ENCODE measurements around the gene INPP5E.

INPP5E gene

GRCh38 chr9:136387217-136387616, 52.4 kb downstream of the INPP5E start:
- DNase-seq (ENCODE audit: low read depth in 2 of 2, low spot score in 1 of 2), result no peak

GRCh38 chr9:136386018-136386417, 53.6 kb downstream of the INPP5E start:
- no peak for DNase-seq (ENCODE audit: low read depth in 2 of 2, low spot score in 1 of 2)

- DNase-seq (ENCODE audit: low read depth in 2 of 2, low spot score in 1 of 2), result no peak
Measured at GRCh38 chr9:136385015-136385414, 54.6 kb downstream of the INPP5E start.

DNA sequence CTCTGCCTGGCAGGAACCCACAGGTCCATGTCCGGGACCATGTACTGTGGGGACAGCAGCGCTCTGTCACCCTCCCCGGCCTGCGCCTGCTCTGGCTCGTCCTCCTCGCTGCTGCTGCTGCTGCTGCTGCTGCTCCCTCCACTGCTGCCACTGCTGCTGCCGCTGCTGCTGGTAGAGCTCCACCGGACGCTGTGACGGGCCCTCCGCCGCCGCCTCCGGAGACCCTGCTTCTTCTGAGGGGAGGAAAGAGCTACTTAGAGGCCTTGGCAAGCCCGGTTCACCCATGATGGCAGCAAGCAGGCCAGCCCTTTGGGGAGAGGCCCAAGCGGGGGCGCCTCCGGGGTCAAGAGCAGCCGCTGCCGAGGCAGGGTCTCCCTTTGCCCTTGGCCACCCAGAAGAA, 56.2 kb downstream of the INPP5E start:
- no peak for DNase-seq (ENCODE audit: low read depth in 2 of 2, low spot score in 1 of 2)

DNA sequence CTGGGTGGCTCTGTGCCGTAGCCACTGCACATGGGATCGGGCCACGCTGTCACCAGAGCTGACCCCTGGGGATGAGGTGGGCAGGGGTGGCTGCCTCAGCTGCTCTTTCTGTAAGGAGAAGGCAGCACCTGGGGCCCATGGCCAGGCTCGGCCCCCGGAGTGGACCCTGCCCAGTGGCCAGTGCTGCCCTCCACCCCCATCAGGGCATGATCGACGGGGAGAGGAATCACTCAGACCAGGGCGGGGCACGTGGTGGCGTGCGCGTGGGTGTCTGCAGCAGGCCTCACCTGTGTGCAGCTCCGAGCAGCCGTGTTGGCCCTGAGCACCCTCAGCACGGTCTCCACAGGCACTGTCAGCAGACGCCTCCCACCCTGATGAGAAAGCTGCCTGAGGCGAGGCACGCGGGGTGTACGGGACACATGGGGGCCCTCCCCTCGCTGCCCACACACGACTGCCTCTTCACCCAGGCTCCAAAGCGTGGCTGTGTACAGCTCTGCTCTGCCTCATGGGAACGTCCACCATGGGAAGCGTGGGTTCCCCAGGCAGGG, 57.6 kb downstream of the INPP5E start:
- DNase-seq (ENCODE audit: low read depth in 2 of 2, low spot score in 1 of 2), result no peak

- DNase-seq (ENCODE audit: low read depth in 2 of 2, low spot score in 1 of 2), result no peak
Measured at GRCh38 chr9:136381311-136381710, 58.3 kb downstream of the INPP5E start.

DNA sequence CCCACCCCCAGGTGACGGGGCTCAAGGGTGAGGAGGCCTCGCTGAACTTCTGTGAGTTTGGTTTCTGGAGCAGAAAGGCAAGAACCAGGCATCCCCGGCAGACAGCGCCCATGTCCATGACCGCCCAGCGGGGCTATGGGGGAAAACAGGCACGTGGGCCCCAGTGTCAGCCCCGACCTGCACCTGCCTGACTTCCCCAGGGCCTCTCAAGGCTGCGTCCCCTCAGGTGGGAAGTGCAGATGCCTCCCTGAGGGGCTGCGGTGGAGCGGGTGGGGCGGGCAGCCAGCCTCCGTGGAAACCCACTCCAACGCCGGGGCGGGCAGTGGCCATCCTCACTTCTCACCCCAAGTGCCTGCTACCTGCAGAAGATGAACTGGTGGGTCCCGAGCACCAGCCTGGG, 59.3 kb downstream of the INPP5E start:
- DNase-seq (ENCODE audit: low read depth in 2 of 2, low spot score in 1 of 2), result no peak

- no peak for DNase-seq (ENCODE audit: low read depth in 2 of 2, low spot score in 1 of 2)
Measured at GRCh38 chr9:136379891-136380290, 59.8 kb downstream of the INPP5E start.

- DNase-seq (ENCODE audit: low read depth in 2 of 2, low spot score in 1 of 2), result no peak
Measured at GRCh38 chr9:136379401-136379800, 60.2 kb downstream of the INPP5E start.

DNA sequence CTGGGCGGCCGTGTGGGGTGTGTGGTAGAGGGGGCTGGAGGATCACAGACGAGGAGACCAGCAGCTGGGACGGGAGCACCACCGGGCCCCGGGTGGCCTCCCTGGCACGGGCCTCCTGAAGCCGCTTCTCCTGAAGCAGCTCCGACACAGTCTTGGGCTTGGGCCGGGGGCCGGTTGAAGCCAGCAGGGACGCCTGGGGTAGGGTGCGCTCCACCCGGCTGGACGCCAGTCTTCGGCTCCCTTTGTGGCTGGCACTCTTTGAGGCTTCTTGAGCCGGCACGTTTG, 60.7 kb downstream of the INPP5E start:
- DNase-seq (ENCODE audit: low read depth in 2 of 2, low spot score in 1 of 2), result no peak
